Subcutaneous abdominal adipose tissue (tissue), 5 donors: ENCODE data around the gene RNF8.
"Not testable (repeated sequence)": the region's sequence is repeated elsewhere in the genome, so short reads cannot be mapped to it uniquely, and the experiment has no call there.

Experiments
- H3K27ac ChIP-seq: one replicate; pipeline ENCODE4 v1.7.0; 2013; ENCODE audit warnings: low read depth, mild to moderate bottlenecking, inconsistent platforms, low read length, moderate library complexity
- H3K27me3 ChIP-seq, 5 donors: one replicate each; pipeline ENCODE4 v1.7.0; 2013; ENCODE audit warnings: low read length in 5 of 5, inconsistent platforms in 1 of 5; ENCODE audit not compliant: control insufficient read depth in 5 of 5, insufficient read depth in 4 of 5
- H3K36me3 ChIP-seq, 5 donors: one replicate each; pipeline ENCODE4 v1.7.0; 2013; ENCODE audit warnings: low read length in 5 of 5; ENCODE audit not compliant: control insufficient read depth in 5 of 5, insufficient read depth in 5 of 5
- H3K4me1 ChIP-seq, 5 donors: one replicate each; pipeline ENCODE4 v1.7.0; 2013; ENCODE audit warnings: low read length in 5 of 5, mild to moderate bottlenecking in 3 of 5, moderate library complexity in 1 of 5; ENCODE audit not compliant: control insufficient read depth in 5 of 5, insufficient read depth in 5 of 5
- H3K4me3 ChIP-seq, 5 donors: one replicate each; pipeline ENCODE4 v1.7.0; 2013; ENCODE audit warnings: low read length in 5 of 5, low read depth in 1 of 5
- H3K9ac ChIP-seq, 5 donors: one replicate each; pipeline ENCODE4 v1.7.0; 2013; ENCODE audit warnings: low read length in 5 of 5, mild to moderate bottlenecking in 4 of 5, moderate library complexity in 3 of 5
- H3K9me3 ChIP-seq, 5 donors: one replicate each; pipeline ENCODE4 v1.7.0; 2013; ENCODE audit warnings: low read length in 5 of 5; ENCODE audit not compliant: control insufficient read depth in 5 of 5
- donor health status: healthy.
- donor health status: healthy.
- donor health status: healthy.
- donor health status: healthy.
- donor health status: healthy.

RNF8 gene

GRCh38 chr6:37391120-37391519, 37.3 kb downstream of the RNF8 start:
- H3K27me3 ChIP-seq = no peaks in the 10 kb centered on the region
- H3K9ac ChIP-seq = no peak overlapping the region
- H3K4me1 ChIP-seq = no peaks in the 10 kb centered on the region
- peaks cover 20 to 72% (median 48%) of the 10 kb centered on the region in 5 donors for H3K36me3 ChIP-seq
- no peak overlapping the region for H3K27ac ChIP-seq
- H3K4me3 ChIP-seq = no peak overlapping the region
- H3K9me3 ChIP-seq = no peaks in the 10 kb centered on the region

- H3K4me1 ChIP-seq = no peaks in the 10 kb centered on the region
- no peak overlapping the region for H3K9ac ChIP-seq
- peaks cover 15 to 64% (median 39%) of the 10 kb centered on the region in 5 donors for H3K36me3 ChIP-seq
- no peaks in the 10 kb centered on the region for H3K27me3 ChIP-seq
- no peak overlapping the region for H3K4me3 ChIP-seq
- no peaks in the 10 kb centered on the region for H3K9me3 ChIP-seq
- no peak overlapping the region for H3K27ac ChIP-seq
Observed at GRCh38 chr6:37392821-37393220, 39.0 kb downstream of the RNF8 start.

GRCh38 chr6:37393381-37393929, 39.7 kb downstream of the RNF8 start:
- Histone ChIP-seq H3K36me3 (peaks cover 13 to 58% (median 36%) of the 10 kb centered on the region in 5 donors), H3K27me3 (no peaks in the 10 kb centered on the region), H3K9ac (no peak overlapping the region), H3K4me3 (no peak overlapping the region), H3K4me1 (no peaks in the 10 kb centered on the region), H3K9me3 (no peaks in the 10 kb centered on the region), H3K27ac (no peak overlapping the region)

- Histone ChIP-seq H3K9ac (no peak overlapping the region), H3K36me3 (peaks cover 8 to 26% (median 20%) of the 10 kb centered on the region in 5 donors), H3K9me3 (no peaks in the 10 kb centered on the region), H3K4me3 (no peak overlapping the region), H3K4me1 (no peaks in the 10 kb centered on the region), H3K27ac (no peak overlapping the region), H3K27me3 (no peaks in the 10 kb centered on the region)
Observed at GRCh38 chr6:37396571-37397180, 42.9 kb downstream of the RNF8 start.

GRCh38 chr6:37399131-37399530, 45.3 kb downstream of the RNF8 start:
- Histone ChIP-seq H3K4me1 (no peaks in the 10 kb centered on the region), H3K9me3 (no peaks in the 10 kb centered on the region), H3K27me3 (no peaks in the 10 kb centered on the region), H3K36me3 (peaks cover 0 to 9% (median 2%) of the 10 kb centered on the region in 5 donors), H3K9ac (no peak overlapping the region), H3K27ac (no peak overlapping the region), H3K4me3 (no peak overlapping the region)

GRCh38 chr6:37399795-37400490, 46.2 kb downstream of the RNF8 start:
- peaks cover 0 to 4% (median 0%) of the 10 kb centered on the region in 5 donors for H3K36me3 ChIP-seq
- no peak overlapping the region for H3K9ac ChIP-seq
- H3K4me3 ChIP-seq = no peak overlapping the region
- no peaks in the 10 kb centered on the region for H3K4me1 ChIP-seq
- no peak overlapping the region for H3K27ac ChIP-seq
- H3K9me3 ChIP-seq = no peaks in the 10 kb centered on the region
- no peaks in the 10 kb centered on the region for H3K27me3 ChIP-seq

- not testable (repeated sequence) for H3K4me3 ChIP-seq, H3K36me3 ChIP-seq, H3K9ac ChIP-seq, H3K9me3 ChIP-seq, H3K4me1 ChIP-seq, H3K27me3 ChIP-seq, H3K27ac ChIP-seq
Observed at GRCh38 chr6:37401658-37402057, 47.9 kb downstream of the RNF8 start.

GRCh38 chr6:37406726-37407341, 53.1 kb downstream of the RNF8 start:
- Histone ChIP-seq H3K4me3 (no peak overlapping the region), H3K4me1 (no peaks in the 10 kb centered on the region), H3K36me3 (no peaks in the 10 kb centered on the region), H3K9ac (no peak overlapping the region), H3K9me3 (no peaks in the 10 kb centered on the region), H3K27me3 (no peaks in the 10 kb centered on the region), H3K27ac (no peak overlapping the region)

GRCh38 chr6:37407948-37408347, 54.2 kb downstream of the RNF8 start:
- H3K4me1 ChIP-seq = no peaks in the 10 kb centered on the region
- no peaks in the 10 kb centered on the region for H3K36me3 ChIP-seq
- H3K27ac ChIP-seq = no peak overlapping the region
- no peaks in the 10 kb centered on the region for H3K27me3 ChIP-seq
- no peaks in the 10 kb centered on the region for H3K9me3 ChIP-seq
- no peak overlapping the region for H3K9ac ChIP-seq
- H3K4me3 ChIP-seq = no peak overlapping the region

GRCh38 chr6:37409501-37409900, 55.7 kb downstream of the RNF8 start:
- Histone ChIP-seq H3K36me3 (no peaks in the 10 kb centered on the region), H3K27me3 (no peaks in the 10 kb centered on the region), H3K27ac (no peak overlapping the region), H3K9me3 (no peaks in the 10 kb centered on the region), H3K4me1 (no peaks in the 10 kb centered on the region), H3K4me3 (no peak overlapping the region), H3K9ac (no peak overlapping the region)
